Motor neuron (in vitro differentiated cells): Measurements from ENCODE around the gene CAMKMT. TPM values are rescaled to one million over a fixed set of nuclear protein-coding genes. Genes with fewer than 3 reads are reported as not detected.

Experiments
- ATAC-seq, 8 experiments: fragments of 200-7000 bp; cut with Tn5 transposase; replicated peaks in 6 of 8; 2 replicates each; pipeline ENCODE4 v1.8.0; 2021; ENCODE audit warnings: mild to moderate bottlenecking in 8 of 8, moderate library complexity in 8 of 8
- H3K27ac ChIP-seq, 2 donors: fragments of 250-450 bp; sonication (Bioruptor Pico); 2 replicates each; pipeline ENCODE4 v1.9.0; 2021; ENCODE audit warnings: antibody characterized with exemption in 2 of 2, mild to moderate bottlenecking in 2 of 2, moderate library complexity in 1 of 2
- H3K4me1 ChIP-seq, 2 donors: fragments of 250-450 bp; sonication (Bioruptor Pico); replicated peaks in 1 of 2; 2 replicates each; pipeline ENCODE4 v1.6.1; 2021; ENCODE audit warnings: antibody characterized with exemption in 2 of 2, mild to moderate bottlenecking in 2 of 2, moderate library complexity in 1 of 2
- H3K4me3 ChIP-seq, 5 donors: fragments of 250-450 bp; sonication (Bioruptor Pico); 2 replicates each; pipeline ENCODE4 v1.9.0; 2021; ENCODE audit warnings: antibody characterized with exemption in 5 of 5, mild to moderate bottlenecking in 5 of 5, moderate library complexity in 4 of 5
- WGBS, 10 experiments: fragments of 450-650 bp; shearing (Covaris generic); methylation state at CpG; one replicate each; pipeline ENCODE4 v1.0.0; 2022; 5-methylcytosine and 5-hydroxymethylcytosine counted together
- in situ Hi-C, 9 experiments: fragments of 400-800 bp; cut with MboI; loops; one replicate each; pipeline ENCODE4 v1.15.0; 2021; ENCODE audit warnings: low sequenced_read_pairs in 9 of 9, low pct_unique_long_range_greater_than_20kb in 2 of 9; ENCODE audit not compliant: unreplicated experiment in 9 of 9
- total RNA-seq, 8 experiments: library from RNA; unstranded; fragments of 300-600 nt; gene quantifications; 2 replicates each; pipeline versions ENCODE4 v1.2.3 to v1.2.4, GENCODE V29; 2022

CAMKMT gene
- 10 to 100 TPM in 2 of 8 experiments, 1 to 10 TPM in 6; 3.6 to 15.7 (median 6.1) TPM for total RNA-seq

- 0 to 7% (median 0%) methylated on average over 1 to 15 of the region's 57 CpGs; no CpG with 5 or more reads in 2 of the 10 experiments for WGBS, 10 experiments
- peak within 1 kb of the TSS; percentile 75 to 91 (median 88) for H3K4me3 ChIP-seq
- peak within 1 kb of the TSS; percentile 100 for H3K27ac ChIP-seq
- in situ Hi-C loops = no loop called here
- peaks cover 10 to 22% of the 10 kb centered on the region in 2 donors for H3K4me1 ChIP-seq
- ATAC-seq = peak; percentile 83 to 89 (median 88)
These were observed at the start of gene CAMKMT, which contains the start of gene PREPL for GRCh38 chr2:44361330-44362206. TSS of gene CAMKMT (plus strand) at chr2:44361947. TSS of gene PREPL (minus strand) at chr2:44361494. CDS start at chr2:44346342, 15,152 bp downstream.

GRCh38 chr2:44314362-44314761 lies 47.4 kb upstream of the CAMKMT start:
- H3K4me3 ChIP-seq = no peak overlapping the region
- no peak overlapping the region for H3K27ac ChIP-seq
- no peaks in the 10 kb centered on the region for H3K4me1 ChIP-seq
- peak in 2 of 8 experiments; percentile 73 to 83 for ATAC-seq
- in situ Hi-C loops = no loop called here

GRCh38 chr2:44315945-44316344 lies 45.8 kb upstream of the CAMKMT start:
- no peak overlapping the region for H3K4me3 ChIP-seq
- no peak for ATAC-seq
- in situ Hi-C loops = no loop called here
- no peak overlapping the region for H3K27ac ChIP-seq
- H3K4me1 ChIP-seq = no peaks in the 10 kb centered on the region

GRCh38 chr2:44320832-44321231 lies 40.9 kb upstream of the CAMKMT start:
- WGBS, 10 experiments = 60 to 100% (median 81%) methylated on average over 1 of the region's 1 CpG; no CpG with 5 or more reads in 2 of the 10 experiments
- no peaks in the 10 kb centered on the region for H3K4me1 ChIP-seq
- in situ Hi-C loops = no loop called here
- no peak overlapping the region for H3K4me3 ChIP-seq
- no peak for ATAC-seq
- H3K27ac ChIP-seq = no peak overlapping the region

GRCh38 chr2:44321360-44321759 lies 40.4 kb upstream of the CAMKMT start:
- Histone ChIP-seq H3K27ac (no peak overlapping the region), H3K4me3 (no peak overlapping the region), H3K4me1 (no peaks in the 10 kb centered on the region)
- no peak for ATAC-seq
- WGBS, 10 experiments = 87 to 96% (median 90%) methylated on average over 3 to 5 of the region's 5 CpGs; no CpG with 5 or more reads in 1 of the 10 experiments
- in situ Hi-C loops = no loop called here

- in situ Hi-C loops = no loop called here
- Histone ChIP-seq H3K27ac (no peak overlapping the region), H3K4me3 (no peak overlapping the region), H3K4me1 (no peaks in the 10 kb centered on the region)
- WGBS, 10 experiments = 50 to 100% (median 83%) methylated on average over 1 of the region's 1 CpG; no CpG with 5 or more reads in 3 of the 10 experiments
- ATAC-seq = peak in 3 of 8 experiments; percentile 31 to 97 (median 97)
These were observed 36.7 kb upstream of the CAMKMT start for GRCh38 chr2:44324971-44325426.

- 50 to 95% (median 86%) methylated on average over 1 to 4 of the region's 4 CpGs for WGBS, 10 experiments
- ATAC-seq = no peak
- Histone ChIP-seq H3K4me3 (no peak overlapping the region), H3K4me1 (no peaks in the 10 kb centered on the region), H3K27ac (no peak overlapping the region)
- in situ Hi-C loops = no loop called here
These were observed 35.9 kb upstream of the CAMKMT start for GRCh38 chr2:44325897-44326296.

- WGBS, 10 experiments = 77 to 96% (median 90%) methylated on average over 2 to 13 of the region's 13 CpGs; no CpG with 5 or more reads in 1 of the 10 experiments
- in situ Hi-C loops = no loop called here
- Histone ChIP-seq H3K27ac (no peak overlapping the region), H3K4me3 (no peak overlapping the region), H3K4me1 (no peaks in the 10 kb centered on the region)
- no peak for ATAC-seq
These were observed 35.0 kb upstream of the CAMKMT start for GRCh38 chr2:44326548-44327264.

GRCh38 chr2:44328750-44329149 lies 33.0 kb upstream of the CAMKMT start:
- Histone ChIP-seq H3K27ac (no peak overlapping the region), H3K4me3 (no peak overlapping the region), H3K4me1 (no peaks in the 10 kb centered on the region)
- in situ Hi-C loops = no loop called here
- WGBS, 10 experiments = 24 to 92% (median 72%) methylated on average over 1 to 2 of the region's 2 CpGs; no CpG with 5 or more reads in 4 of the 10 experiments
- ATAC-seq = peak in 2 of 8 experiments; percentile 30 to 62

GRCh38 chr2:44329343-44329742 lies 32.4 kb upstream of the CAMKMT start:
- H3K4me3 ChIP-seq = no peak overlapping the region
- no peak overlapping the region for H3K27ac ChIP-seq
- no peaks in the 10 kb centered on the region for H3K4me1 ChIP-seq
- in situ Hi-C loops = no loop called here
- no peak for ATAC-seq
- 88 to 100% (median 100%) methylated on average over 1 to 2 of the region's 2 CpGs; no CpG with 5 or more reads in 1 of the 10 experiments for WGBS, 10 experiments

GRCh38 chr2:44330801-44331200 lies 30.9 kb upstream of the CAMKMT start:
- no peak overlapping the region for H3K27ac ChIP-seq
- 67 to 100% (median 92%) methylated on average over 1 of the region's 1 CpG; no CpG with 5 or more reads in 4 of the 10 experiments for WGBS, 10 experiments
- in situ Hi-C loops = no loop called here
- H3K4me1 ChIP-seq = no peaks in the 10 kb centered on the region
- no peak overlapping the region for H3K4me3 ChIP-seq
- no peak for ATAC-seq

- H3K4me3 ChIP-seq = no peak overlapping the region
- no peaks in the 10 kb centered on the region for H3K4me1 ChIP-seq
- ATAC-seq = no peak
- H3K27ac ChIP-seq = no peak overlapping the region
- in situ Hi-C loops = no loop called here
- 80 to 100% (median 94%) methylated on average over 1 of the region's 1 CpG; no CpG with 5 or more reads in 2 of the 10 experiments for WGBS, 10 experiments
These were observed 27.8 kb upstream of the CAMKMT start for GRCh38 chr2:44333994-44334393.
